Transverse colon (tissue), 4 donors: ENCODE results near the gene PITPNC1. TPM values are rescaled to one million over a fixed set of nuclear protein-coding genes. Genes with fewer than 3 reads are reported as not detected.

Source experiments
- DNase-seq: peaks from one replicate; pipeline ENCODE4 v3.0.0-alpha.2; 2019
- H3K27ac ChIP-seq, 4 donors: fragments of 200-600 bp; sonication (generic); 2 replicates each; pipeline ENCODE4 v1.5.1; 2016 to 2018; ENCODE audit warnings: inconsistent platforms in 4 of 4
- H3K27me3 ChIP-seq: fragments of 200-600 bp; sonication (generic); 2 replicates; pipeline ENCODE4 v1.5.1; 2017; ENCODE audit warnings: inconsistent platforms
- H3K36me3 ChIP-seq, 4 donors: fragments of 200-600 bp; sonication (generic); 2 replicates each; pipeline ENCODE4 v1.5.1; 2017 to 2019; ENCODE audit warnings: inconsistent platforms in 4 of 4
- H3K4me1 ChIP-seq, 4 donors: fragments of 200-600 bp; sonication (generic); 2 replicates each; pipeline ENCODE4 v1.5.1; 2017 to 2020; ENCODE audit warnings: inconsistent platforms in 4 of 4
- H3K4me3 ChIP-seq, 4 donors: fragments of 200-600 bp; sonication (generic); 1 replicate in 1 of 4; 2 replicates in 3 of 4; pipeline versions ENCODE4 v1.5.1 to v1.6.1; 2017 to 2019; ENCODE audit warnings: inconsistent platforms in 4 of 4
- H3K9me3 ChIP-seq, 2 donors: fragments of 200-600 bp; sonication (generic); 2 replicates each; pipeline ENCODE4 v1.5.1; 2017 to 2019; ENCODE audit warnings: inconsistent platforms in 2 of 2
- EP300 ChIP-seq: sonication (generic); formaldehyde crosslinking; IDR thresholded peaks from one replicate; pipeline ENCODE4 v1.6.1; 2017; ENCODE audit warnings: antibody characterized with exemption, low read depth
- POLR2A ChIP-seq: fragments of 450-650 bp; IDR thresholded peaks from one replicate; pipeline ENCODE4 v1.6.1; 2016; ENCODE audit warnings: antibody characterized with exemption, mild to moderate bottlenecking, moderate library complexity
- POLR2AphosphoS5 ChIP-seq, 3 donors: sonication (generic); formaldehyde crosslinking; IDR thresholded peaks; one replicate each; pipeline ENCODE4 v1.6.1; 2016; ENCODE audit warnings: antibody characterized with exemption in 3 of 3
- WGBS, 2 donors: methylation state at CpG; one replicate each; pipeline ENCODE4 v1.1.5; 2018; ENCODE audit warnings: low coverage in 1 of 2; 5-methylcytosine and 5-hydroxymethylcytosine counted together
- in situ Hi-C, 4 donors: fragments of 200-750 bp; cut with MboI; loops; one replicate each; pipeline versions ENCODE4 v1.15.0 to v1.15.1; 2017; ENCODE audit warnings: low sequenced_read_pairs in 3 of 4, low pct_ligation_motif_present in 1 of 4, low pct_unique_long_range_greater_than_20kb in 1 of 4
- intact Hi-C: fragments of 100-400 bp; cut with DNase I; formaldehyde crosslinking; loops from one replicate; pipeline ENCODE4 v1.15.1; 2023; ENCODE audit warnings: low total_unique reads
- total RNA-seq, 4 donors: library from RNA; depleted of rRNA; stranded (reverse); fragments of >200 nt; gene quantifications; one replicate each; pipeline ENCODE4 v1.1.0, GENCODE V29; 2016
- TF ChIP-seq, protein P1 (sequence below), 5 experiments: fragments of 200-600 bp in 3 of 5; fragments of 450-650 bp in 2 of 5; sonication (generic) in 3 of 5; IDR thresholded peaks; 1 replicate in 2 of 5; 2 replicates in 3 of 5; pipeline ENCODE4 v1.5.1; 2016 to 2017; ENCODE audit warnings: antibody characterized with exemption in 5 of 5, inconsistent platforms in 3 of 5, mild to moderate bottlenecking in 2 of 5, moderate library complexity in 1 of 5

The PITPNC1 gene
- total RNA-seq, 4 donors from 2014 or later: 1.6 to 10.3 (median 4.0) TPM

DNA sequence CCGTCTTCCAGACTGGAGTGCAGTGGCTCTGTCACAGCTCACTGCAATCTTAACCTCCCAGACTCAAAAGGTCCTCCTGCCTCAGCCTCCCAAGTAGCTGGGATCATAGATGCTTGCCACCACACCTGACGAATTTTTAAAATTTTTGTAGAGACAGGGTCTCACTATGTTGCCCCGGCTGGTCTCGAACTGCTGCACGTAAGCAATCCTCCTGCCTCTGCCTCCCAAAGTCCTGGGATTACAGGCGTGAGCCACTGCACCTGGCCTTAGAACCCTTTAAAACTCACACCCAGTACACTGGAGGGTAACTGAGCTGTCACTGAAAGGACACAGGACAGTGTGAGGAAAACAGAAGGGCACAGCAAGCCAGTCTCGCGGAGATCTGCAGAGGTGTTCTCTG lies 243.0 kb downstream of the PITPNC1 start:
- Histone ChIP-seq H3K9me3 (no peaks in the 10 kb centered on the region), H3K27ac (no peak overlapping the region), H3K36me3 (no peaks in the 10 kb centered on the region), H3K4me3 (no peak overlapping the region), H3K27me3 (no peaks in the 10 kb centered on the region), H3K4me1 (no peaks in the 10 kb centered on the region)
- TF ChIP-seq POLR2A (no peak), POLR2AphosphoS5 (IDR thresholded peaks at IDR 0.05) (no peak), EP300 (no peak)
- TF ChIP-seq, protein P1, sequence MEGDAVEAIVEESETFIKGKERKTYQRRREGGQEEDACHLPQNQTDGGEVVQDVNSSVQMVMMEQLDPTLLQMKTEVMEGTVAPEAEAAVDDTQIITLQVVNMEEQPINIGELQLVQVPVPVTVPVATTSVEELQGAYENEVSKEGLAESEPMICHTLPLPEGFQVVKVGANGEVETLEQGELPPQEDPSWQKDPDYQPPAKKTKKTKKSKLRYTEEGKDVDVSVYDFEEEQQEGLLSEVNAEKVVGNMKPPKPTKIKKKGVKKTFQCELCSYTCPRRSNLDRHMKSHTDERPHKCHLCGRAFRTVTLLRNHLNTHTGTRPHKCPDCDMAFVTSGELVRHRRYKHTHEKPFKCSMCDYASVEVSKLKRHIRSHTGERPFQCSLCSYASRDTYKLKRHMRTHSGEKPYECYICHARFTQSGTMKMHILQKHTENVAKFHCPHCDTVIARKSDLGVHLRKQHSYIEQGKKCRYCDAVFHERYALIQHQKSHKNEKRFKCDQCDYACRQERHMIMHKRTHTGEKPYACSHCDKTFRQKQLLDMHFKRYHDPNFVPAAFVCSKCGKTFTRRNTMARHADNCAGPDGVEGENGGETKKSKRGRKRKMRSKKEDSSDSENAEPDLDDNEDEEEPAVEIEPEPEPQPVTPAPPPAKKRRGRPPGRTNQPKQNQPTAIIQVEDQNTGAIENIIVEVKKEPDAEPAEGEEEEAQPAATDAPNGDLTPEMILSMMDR (IDR thresholded peaks at IDR 0.05): no peak
- 82 to 98% methylated on average over 2 to 8 of the region's 8 CpGs for WGBS, 2 donors
- in situ Hi-C loops: loop anchor here in 1 of 4 donors (25.0 kb wide), 2 partner anchors 133 to 233 kb away; partner anchors contain the start of gene PITPNC1
- no peak for DNase-seq
- intact Hi-C loops: no loop called here

DNA sequence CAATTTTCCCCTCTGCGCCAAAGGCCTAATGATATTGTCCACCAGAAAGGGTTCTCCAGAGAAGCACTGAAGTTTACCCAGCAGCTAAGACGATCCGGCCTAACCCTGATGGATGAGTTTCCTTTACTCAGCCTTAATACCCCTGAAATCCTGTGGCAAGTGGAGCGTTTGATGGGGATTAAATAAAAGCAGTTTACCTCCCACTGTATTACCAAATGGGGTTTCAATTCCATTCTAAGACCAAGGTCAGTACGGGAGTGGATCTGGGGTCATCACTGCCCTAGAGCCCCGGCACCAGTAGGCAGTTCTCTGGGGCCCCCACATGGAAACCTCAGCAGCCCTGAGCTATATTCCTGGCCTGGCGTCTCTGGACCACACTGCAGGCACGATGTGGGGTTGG lies 243.6 kb downstream of the PITPNC1 start:
- Histone ChIP-seq H3K4me3 (no peak overlapping the region), H3K27ac (no peak overlapping the region), H3K27me3 (no peaks in the 10 kb centered on the region), H3K36me3 (no peaks in the 10 kb centered on the region), H3K4me1 (no peaks in the 10 kb centered on the region), H3K9me3 (no peaks in the 10 kb centered on the region)
- TF ChIP-seq POLR2AphosphoS5 (IDR thresholded peaks at IDR 0.05) (no peak), POLR2A (no peak), EP300 (no peak)
- TF ChIP-seq, protein P1 (IDR thresholded peaks at IDR 0.05): no peak
- WGBS, 2 donors: 96 to 100% methylated on average over 3 to 8 of the region's 8 CpGs
- no peak for DNase-seq
- intact Hi-C loops: no loop called here
- in situ Hi-C loops: loop anchor here in 1 of 4 donors (25.0 kb wide), 2 partner anchors 133 to 233 kb away; partner anchors contain the start of gene PITPNC1

DNA sequence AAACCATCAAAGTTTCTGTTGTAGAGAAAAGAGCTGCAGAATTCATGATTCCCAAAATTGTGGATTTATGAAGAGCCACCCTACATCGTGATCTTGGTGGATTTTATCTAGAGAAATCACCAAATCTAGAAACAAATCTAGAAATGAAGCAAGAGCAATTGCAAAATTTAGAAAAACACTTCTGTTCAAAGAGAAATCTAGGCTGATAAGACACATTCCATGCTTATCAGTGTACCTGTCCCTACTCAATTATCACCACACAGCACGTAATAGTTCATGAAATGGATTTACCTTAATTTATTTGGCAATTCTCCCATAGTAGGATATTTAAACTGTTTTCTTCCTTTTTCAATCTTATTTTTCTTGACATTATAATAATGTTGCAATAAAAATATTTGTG lies 246.7 kb downstream of the PITPNC1 start:
- 63 to 69% methylated on average over 2 of the region's 2 CpGs for whole genome bisulfite sequencing, 2 donors
- in situ Hi-C loops: loop anchor here in 1 of 4 donors (25.0 kb wide), 2 partner anchors 136 to 236 kb away; partner anchors contain the start of gene PITPNC1

DNA sequence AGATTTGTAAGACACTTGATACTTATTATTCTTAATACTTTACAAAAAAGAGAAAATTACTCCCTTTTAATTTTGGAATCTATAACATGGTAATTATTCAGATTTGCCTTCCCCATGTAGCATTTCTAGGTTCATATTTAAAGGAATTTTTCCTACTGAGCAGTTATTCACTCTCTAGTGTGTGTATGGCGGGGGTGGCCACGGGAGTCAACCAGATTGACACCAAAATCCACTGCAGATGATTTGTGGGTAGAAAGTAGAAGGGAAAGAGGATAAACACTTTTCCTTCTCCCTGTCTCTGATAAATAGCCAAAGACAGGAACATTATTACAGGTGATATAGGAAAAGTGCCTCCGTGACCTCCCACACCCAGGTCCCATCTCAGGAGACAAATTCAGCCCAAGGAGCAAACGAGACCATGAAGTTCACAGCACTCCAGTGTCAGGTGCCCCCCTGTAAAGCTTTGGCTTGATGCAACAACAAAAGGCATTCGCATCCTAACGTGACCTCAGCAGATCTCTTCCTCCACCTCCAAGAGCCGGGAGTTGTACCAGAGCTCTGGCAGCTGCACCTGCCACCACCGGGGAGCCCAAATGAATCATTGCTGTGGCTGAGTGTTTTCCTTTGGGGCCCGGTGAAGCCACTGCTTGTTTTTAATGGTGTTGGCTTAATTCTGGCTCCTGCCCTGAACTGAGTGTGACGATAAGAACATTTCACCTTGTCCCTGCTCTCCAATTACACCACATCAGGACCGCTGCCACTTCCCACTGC lies 248.0 kb downstream of the PITPNC1 start:
- intact Hi-C loops: no loop called here
- Histone ChIP-seq H3K36me3 (no peaks in the 10 kb centered on the region), H3K4me3 (no peak overlapping the region), H3K27ac (no peak overlapping the region), H3K27me3 (no peaks in the 10 kb centered on the region), H3K4me1 (no peaks in the 10 kb centered on the region), H3K9me3 (no peaks in the 10 kb centered on the region)
- TF ChIP-seq, protein P1 (IDR thresholded peaks at IDR 0.05): no peak
- TF ChIP-seq POLR2AphosphoS5 (IDR thresholded peaks at IDR 0.05) (no peak), POLR2A (no peak), EP300 (no peak)
- WGBS, 2 donors: 87 to 100% methylated on average over 2 to 11 of the region's 11 CpGs
- DNase-seq: no peak
- in situ Hi-C loops: loop anchor here in 1 of 4 donors (25.0 kb wide), 2 partner anchors 138 to 238 kb away; partner anchors contain the start of gene PITPNC1

More for the DNA sequence above, 246.7 kb downstream of the PITPNC1 start:
- H3K27ac ChIP-seq: no peak overlapping the region
- no peak overlapping the region for H3K4me3 ChIP-seq
- no peaks in the 10 kb centered on the region for H3K36me3 ChIP-seq
- intact Hi-C loops: no loop called here
- TF ChIP-seq POLR2AphosphoS5 (IDR thresholded peaks at IDR 0.05): no peak
- no peak for TF ChIP-seq POLR2A
- no peak for TF ChIP-seq EP300
- H3K4me1 ChIP-seq: no peaks in the 10 kb centered on the region
- H3K9me3 ChIP-seq: no peaks in the 10 kb centered on the region
- H3K27me3 ChIP-seq: no peaks in the 10 kb centered on the region
- no peak for DNase-seq
